ENCODE results near the gene CRIP3. TPM values are rescaled to one million over a fixed set of nuclear protein-coding genes. Genes with fewer than 3 reads are reported as not detected.

CRIP3 gene
- total and polyA plus RNA-seq, 10 of the 15 experiments (the other 5 are each of a cell fraction or from before 2014, with no cell fraction given): 1.5 to 9.2 (median 2.2) TPM

DNA sequence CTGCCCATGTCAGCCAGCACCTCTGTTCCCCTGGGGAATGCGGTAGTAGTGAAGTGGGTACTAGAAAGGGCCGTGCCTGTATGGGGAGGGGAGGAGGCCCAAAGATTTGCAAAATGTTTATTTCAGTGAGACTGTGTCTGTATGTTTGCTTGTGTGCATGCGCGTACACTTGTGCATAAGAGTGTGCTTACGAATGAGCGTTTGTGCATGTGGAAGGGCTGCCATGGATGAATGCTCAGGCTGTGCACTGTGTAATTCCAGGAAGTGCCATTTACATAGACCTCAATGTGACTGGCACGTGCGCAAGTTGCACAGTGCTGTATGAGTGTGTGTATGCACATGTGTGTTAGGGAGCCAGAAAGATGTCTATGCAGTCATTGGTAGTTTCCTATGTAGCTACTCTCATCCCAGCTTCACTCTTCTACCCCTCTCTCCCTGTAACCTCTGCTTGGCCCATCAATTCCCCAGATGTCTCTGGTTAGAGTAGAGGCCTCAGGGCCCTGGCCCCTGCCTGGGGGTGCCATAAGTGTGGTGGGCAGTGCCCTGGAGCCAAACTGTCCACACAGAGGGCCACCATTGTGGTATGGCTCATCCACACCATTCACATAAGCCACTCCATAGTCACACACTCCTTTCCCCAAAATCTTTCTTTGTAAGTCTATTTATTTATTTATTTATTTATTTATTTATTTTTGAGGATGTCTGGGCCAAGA is 37.4 kb downstream of the CRIP3 start (continued):
- TF ChIP-seq PRDM15 (CRISPR knock-in tag; IDR thresholded peaks at IDR 0.05) (no peak), ZBTB11 (CRISPR knock-in tag; IDR thresholded peaks at IDR 0.05) (no peak), RBBP5 (conservative IDR thresholded peaks at IDR 0.05) (no peak), BCLAF1 (IDR thresholded peaks at IDR 0.05) (no peak), CREB1 (IDR thresholded peaks at IDR 0.05; ENCODE audit: low read depth) (no peak), RAD21 (IDR thresholded peaks at IDR 0.05; ENCODE audit: insufficient read depth, low read depth, low read length) (no peak), MYC (IDR thresholded peaks at IDR 0.05; ENCODE audit: insufficient read depth, insufficient read length, insufficient replicate concordance, low read length, severe bottlenecking) (no peak), ZBTB33 (IDR thresholded peaks at IDR 0.05) (no peak), HCFC1 (IDR thresholded peaks at IDR 0.05; ENCODE audit: low read length) (no peak)
- TF ChIP-seq, protein P1, sequence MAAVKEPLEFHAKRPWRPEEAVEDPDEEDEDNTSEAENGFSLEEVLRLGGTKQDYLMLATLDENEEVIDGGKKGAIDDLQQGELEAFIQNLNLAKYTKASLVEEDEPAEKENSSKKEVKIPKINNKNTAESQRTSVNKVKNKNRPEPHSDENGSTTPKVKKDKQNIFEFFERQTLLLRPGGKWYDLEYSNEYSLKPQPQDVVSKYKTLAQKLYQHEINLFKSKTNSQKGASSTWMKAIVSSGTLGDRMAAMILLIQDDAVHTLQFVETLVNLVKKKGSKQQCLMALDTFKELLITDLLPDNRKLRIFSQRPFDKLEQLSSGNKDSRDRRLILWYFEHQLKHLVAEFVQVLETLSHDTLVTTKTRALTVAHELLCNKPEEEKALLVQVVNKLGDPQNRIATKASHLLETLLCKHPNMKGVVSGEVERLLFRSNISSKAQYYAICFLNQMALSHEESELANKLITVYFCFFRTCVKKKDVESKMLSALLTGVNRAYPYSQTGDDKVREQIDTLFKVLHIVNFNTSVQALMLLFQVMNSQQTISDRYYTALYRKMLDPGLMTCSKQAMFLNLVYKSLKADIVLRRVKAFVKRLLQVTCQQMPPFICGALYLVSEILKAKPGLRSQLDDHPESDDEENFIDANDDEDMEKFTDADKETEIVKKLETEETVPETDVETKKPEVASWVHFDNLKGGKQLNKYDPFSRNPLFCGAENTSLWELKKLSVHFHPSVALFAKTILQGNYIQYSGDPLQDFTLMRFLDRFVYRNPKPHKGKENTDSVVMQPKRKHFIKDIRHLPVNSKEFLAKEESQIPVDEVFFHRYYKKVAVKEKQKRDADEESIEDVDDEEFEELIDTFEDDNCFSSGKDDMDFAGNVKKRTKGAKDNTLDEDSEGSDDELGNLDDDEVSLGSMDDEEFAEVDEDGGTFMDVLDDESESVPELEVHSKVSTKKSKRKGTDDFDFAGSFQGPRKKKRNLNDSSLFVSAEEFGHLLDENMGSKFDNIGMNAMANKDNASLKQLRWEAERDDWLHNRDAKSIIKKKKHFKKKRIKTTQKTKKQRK (IDR thresholded peaks at IDR 0.05; ENCODE audit: low read depth, low read length): no peak
